AG04450 (cell line): Measurements from ENCODE around the gene LRRC36. TPM values are rescaled to one million over a fixed set of nuclear protein-coding genes. Genes with fewer than 3 reads are reported as not detected.

Experiments
- CTCF ChIA-PET: fragments of 300-600, 350-600 bp; formaldehyde crosslinking; extraction: SDS; loops from one replicate; lab custom pipeline; 2022; ENCODE audit warnings: antibody characterized with exemption, inconsistent platforms; lab: Charles Lee
- POLR2A ChIA-PET: fragments of 350-600 bp; formaldehyde crosslinking; extraction: SDS; loops from one replicate; lab custom pipeline; 2021; ENCODE audit warnings: antibody characterized with exemption, inconsistent platforms; lab: Yijun Ruan, JAX
- DNase-seq: peaks from one replicate; pipeline ENCODE4 v3.0.0-alpha.2; 2011; ENCODE audit warnings: low read depth, low spot score
- H3K27ac ChIP-seq: one replicate; pipeline ENCODE4 v1.5.1; 2012; ENCODE audit warnings: low read depth, low read length, control low read depth
- H3K27me3 ChIP-seq: one replicate; pipeline ENCODE4 v1.6.0; 2012; ENCODE audit warnings: low read length; ENCODE audit not compliant: control insufficient read depth, insufficient read depth
- H3K4me3 ChIP-seq: 2 replicates; pipeline ENCODE4 v1.5.1; 2011; ENCODE audit warnings: mild to moderate bottlenecking, low read depth, low read length, control low read depth
- H3K9me3 ChIP-seq: 2 replicates; pipeline ENCODE4 v1.5.1; 2012; ENCODE audit warnings: low read length; ENCODE audit not compliant: control insufficient read depth, insufficient read depth
- polyA plus RNA-seq: library from polyadenylated mRNA; depleted of rRNA; stranded (reverse); fragments of >200 nt; gene quantifications from 2 replicates; pipeline ENCODE4 v1.2.3, GENCODE V29; 2011
- TF ChIP-seq, protein P1 (sequence below): IDR thresholded peaks from 2 replicates; pipeline ENCODE4 v1.5.1; 2011; ENCODE audit warnings: low read depth, low read length, control low read depth, inconsistent platforms

LRRC36 gene
- polyA plus RNA-seq, 1 experiment, result 0.41 TPM

DNA sequence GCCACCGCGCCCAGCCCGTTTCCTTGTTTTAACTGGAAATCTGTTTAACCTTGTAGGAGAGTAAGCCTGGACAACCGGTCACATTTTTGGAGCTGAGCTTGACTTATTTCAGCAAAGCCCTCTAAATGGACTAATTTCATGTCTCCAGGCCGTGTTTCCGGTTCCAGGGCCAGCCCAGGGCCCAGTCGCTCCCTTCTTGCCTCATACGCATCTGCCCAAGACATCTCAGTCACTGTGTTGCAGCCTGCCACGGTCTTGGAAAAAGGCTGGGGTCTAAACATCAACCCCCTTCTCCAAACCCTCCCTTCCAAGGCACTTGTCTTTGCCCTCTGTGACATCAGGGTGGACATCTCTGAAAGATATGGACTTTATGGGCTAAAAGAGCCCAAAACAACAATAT is 28.3 kb upstream of the LRRC36 start:
- Histone ChIP-seq H3K27ac (no peak overlapping the region), H3K9me3 (no peaks in the 10 kb centered on the region), H3K27me3 (no peaks in the 10 kb centered on the region), H3K4me3 (no peak overlapping the region)
- TF ChIP-seq, protein P1, sequence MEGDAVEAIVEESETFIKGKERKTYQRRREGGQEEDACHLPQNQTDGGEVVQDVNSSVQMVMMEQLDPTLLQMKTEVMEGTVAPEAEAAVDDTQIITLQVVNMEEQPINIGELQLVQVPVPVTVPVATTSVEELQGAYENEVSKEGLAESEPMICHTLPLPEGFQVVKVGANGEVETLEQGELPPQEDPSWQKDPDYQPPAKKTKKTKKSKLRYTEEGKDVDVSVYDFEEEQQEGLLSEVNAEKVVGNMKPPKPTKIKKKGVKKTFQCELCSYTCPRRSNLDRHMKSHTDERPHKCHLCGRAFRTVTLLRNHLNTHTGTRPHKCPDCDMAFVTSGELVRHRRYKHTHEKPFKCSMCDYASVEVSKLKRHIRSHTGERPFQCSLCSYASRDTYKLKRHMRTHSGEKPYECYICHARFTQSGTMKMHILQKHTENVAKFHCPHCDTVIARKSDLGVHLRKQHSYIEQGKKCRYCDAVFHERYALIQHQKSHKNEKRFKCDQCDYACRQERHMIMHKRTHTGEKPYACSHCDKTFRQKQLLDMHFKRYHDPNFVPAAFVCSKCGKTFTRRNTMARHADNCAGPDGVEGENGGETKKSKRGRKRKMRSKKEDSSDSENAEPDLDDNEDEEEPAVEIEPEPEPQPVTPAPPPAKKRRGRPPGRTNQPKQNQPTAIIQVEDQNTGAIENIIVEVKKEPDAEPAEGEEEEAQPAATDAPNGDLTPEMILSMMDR, result no peak
- no peak for DNase-seq
- ChIA-PET POLR2A (no interaction called here), CTCF (no interaction called here)

DNA sequence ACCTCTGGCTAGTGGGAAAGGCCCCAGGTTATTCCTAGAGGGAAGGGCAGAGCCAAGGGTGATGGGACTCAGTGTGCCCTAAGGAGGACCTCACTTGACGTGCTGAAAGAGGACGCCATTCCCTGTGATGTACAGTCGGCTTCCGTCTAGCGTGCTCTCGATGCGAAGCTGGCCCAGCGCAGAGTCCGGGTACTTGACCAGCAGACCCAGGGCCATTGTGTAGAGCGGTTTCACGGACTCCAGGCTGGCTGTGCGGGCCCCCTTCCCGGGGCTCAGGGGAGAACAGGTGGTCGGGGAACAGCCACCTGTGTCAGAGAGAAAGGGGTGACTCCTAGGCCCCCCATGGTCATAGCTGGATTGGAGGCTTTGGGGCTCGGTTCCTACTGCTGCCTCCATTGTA is 27.3 kb upstream of the LRRC36 start:
- TF ChIP-seq, protein P1, result no peak
- no peaks in the 10 kb centered on the region for H3K9me3 ChIP-seq
- no peak overlapping the region for H3K27ac ChIP-seq
- ChIA-PET POLR2A (no interaction called here), CTCF (interaction anchor here (1.0 kb wide), 1 partner anchor 9 kb away, joined by 3 read pairs; no protein-coding TSS in a partner anchor)
- no peak overlapping the region for H3K4me3 ChIP-seq
- H3K27me3 ChIP-seq, result no peaks in the 10 kb centered on the region
- DNase-seq, result no peak

DNA sequence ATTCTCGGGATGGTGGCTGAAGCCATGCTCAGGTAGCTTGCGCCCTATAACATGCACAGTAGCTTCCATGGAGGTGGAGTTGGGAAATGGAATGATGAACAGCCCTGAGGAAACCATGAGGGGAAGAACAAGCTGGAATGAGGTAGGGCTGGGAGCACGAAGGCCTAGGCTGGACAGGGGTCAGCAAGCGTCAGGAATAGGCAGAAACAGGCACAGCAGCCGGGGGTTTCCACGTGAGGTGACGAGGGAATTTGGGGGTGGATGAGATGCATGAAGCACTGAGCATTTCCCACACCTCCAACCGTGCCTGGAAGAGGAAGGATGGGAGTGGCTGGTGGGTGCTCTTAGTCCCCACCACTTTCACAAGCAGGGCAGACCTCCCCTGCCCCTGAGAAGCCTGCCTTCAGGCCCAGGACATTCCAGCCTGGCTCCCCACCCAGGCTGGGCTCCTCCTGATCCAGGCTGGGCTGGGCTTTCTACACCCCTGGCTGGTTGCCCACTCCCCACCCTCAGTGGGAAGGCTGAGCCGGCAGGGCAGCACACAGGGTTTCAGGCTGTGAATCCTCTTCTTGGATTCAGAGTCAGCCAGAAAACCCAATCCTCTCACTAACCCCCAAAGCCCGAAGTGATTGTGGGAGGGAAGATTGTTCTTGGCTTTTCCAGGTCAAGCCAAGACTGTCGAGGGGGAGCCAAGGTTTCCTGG is 25.4 kb upstream of the LRRC36 start:
- CTCF ChIA-PET, result no interaction called here

DNA sequence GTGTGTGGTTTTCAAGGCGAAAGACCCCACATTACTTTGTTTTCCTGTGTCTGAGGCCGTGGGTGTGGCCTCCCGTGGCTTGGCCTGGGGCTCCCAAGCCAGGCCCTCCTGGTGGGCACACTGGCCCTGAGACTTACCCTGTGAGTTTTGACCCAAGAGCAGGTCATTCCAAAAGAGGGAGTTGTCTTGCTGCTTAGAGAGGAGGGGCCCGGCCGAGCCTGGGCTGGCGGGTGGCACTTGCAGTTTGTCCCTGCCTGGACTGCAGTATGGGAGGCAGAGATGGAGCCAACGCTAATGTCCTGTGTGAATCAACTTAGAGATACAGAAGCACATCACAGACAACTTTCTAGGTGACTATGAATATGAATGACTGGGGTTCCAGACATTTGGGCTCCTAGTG is 24.5 kb upstream of the LRRC36 start:
- no peak overlapping the region for H3K27ac ChIP-seq
- H3K4me3 ChIP-seq, result no peak overlapping the region
- no peak for DNase-seq
- TF ChIP-seq, protein P1, result no peak
- POLR2A ChIA-PET, result no interaction called here
- peaks cover 7% of the 10 kb centered on the region for H3K9me3 ChIP-seq
- no peaks in the 10 kb centered on the region for H3K27me3 ChIP-seq
- CTCF ChIA-PET, result no interaction called here

More for the DNA sequence above, 25.4 kb upstream of the LRRC36 start:
- no peak for DNase-seq
- Histone ChIP-seq H3K9me3 (peaks cover 7% of the 10 kb centered on the region), H3K27me3 (no peaks in the 10 kb centered on the region), H3K27ac (no peak overlapping the region), H3K4me3 (no peak overlapping the region)
- POLR2A ChIA-PET, result no interaction called here
- TF ChIP-seq, protein P1, result no peak

DNA sequence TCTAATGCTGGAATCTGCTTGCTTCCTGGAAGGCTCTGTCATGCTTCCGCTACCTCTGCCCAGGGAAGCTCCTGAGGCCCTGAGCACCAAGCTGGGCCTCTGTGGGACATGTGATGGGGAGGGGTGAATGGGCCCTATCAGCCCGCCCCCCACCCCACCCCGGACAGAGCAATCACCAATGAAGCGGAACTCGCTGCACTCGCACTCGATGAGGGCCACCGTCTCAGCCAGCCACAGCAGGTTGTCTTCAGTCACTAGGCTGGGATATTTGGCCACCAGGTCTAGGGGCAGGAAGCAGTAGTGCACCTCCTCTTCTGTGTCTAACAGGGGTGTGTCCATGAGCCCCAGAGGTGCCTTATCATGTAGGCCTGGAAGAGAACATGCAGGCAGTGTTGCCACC is 23.6 kb upstream of the LRRC36 start:
- H3K27ac ChIP-seq, result no peak overlapping the region
- CTCF ChIA-PET, result no interaction called here
- POLR2A ChIA-PET, result no interaction called here
- no peak for DNase-seq
- no peak overlapping the region for H3K4me3 ChIP-seq
- peaks cover 7% of the 10 kb centered on the region for H3K9me3 ChIP-seq
- TF ChIP-seq, protein P1, result no peak
- no peaks in the 10 kb centered on the region for H3K27me3 ChIP-seq
